SW 1271 (cell line): ENCODE measurements around the gene FLT4.
"Not testable (repeated sequence)": the region's sequence is repeated elsewhere in the genome, so short reads cannot be mapped to it uniquely, and the experiment has no call there.

Experiments
- DNase-seq, 2 experiments: peaks; one replicate each; lab custom pipeline; 2025; lab: John Stamatoyannopoulos, UW

The FLT4 gene

GRCh38 chr5:180649297-180650039 is at the start of gene FLT4:
FLT4 (minus strand) TSS chr5:180649600; CDS start chr5:180649545, 55 bp downstream.
- no peak for DNase-seq

- no peak for DNase-seq
Measured at GRCh38 chr5:180699042-180699441, 49.6 kb upstream of the FLT4 start.

GRCh38 chr5:180696116-180696515 is 46.7 kb upstream of the FLT4 start:
- DNase-seq = no peak

GRCh38 chr5:180692429-180692828 is 43.0 kb upstream of the FLT4 start:
- no peak for DNase-seq

- DNase-seq = no peak
Measured at GRCh38 chr5:180691046-180691445, 41.6 kb upstream of the FLT4 start.

GRCh38 chr5:180690562-180690961 is 41.2 kb upstream of the FLT4 start:
- no peak for DNase-seq

- DNase-seq = no peak
Measured at GRCh38 chr5:180689775-180690174, 40.4 kb upstream of the FLT4 start.

- DNase-seq = no peak
Measured at GRCh38 chr5:180689071-180689694, 39.8 kb upstream of the FLT4 start.

GRCh38 chr5:180688330-180689070 is 39.1 kb upstream of the FLT4 start:
- no peak for DNase-seq

- DNase-seq = not testable (repeated sequence)
Measured at GRCh38 chr5:180686799-180687198, 37.4 kb upstream of the FLT4 start.

- DNase-seq = no peak
Measured at GRCh38 chr5:180684623-180685161, 35.3 kb upstream of the FLT4 start.

GRCh38 chr5:180683220-180683922 is 34.0 kb upstream of the FLT4 start:
- no peak for DNase-seq

GRCh38 chr5:180682560-180682959 is 33.2 kb upstream of the FLT4 start:
- no peak for DNase-seq

- DNase-seq = not testable (repeated sequence)
Measured at GRCh38 chr5:180682008-180682407, 32.6 kb upstream of the FLT4 start.

GRCh38 chr5:180678319-180678718 is 28.9 kb upstream of the FLT4 start:
- DNase-seq = not testable (repeated sequence)

GRCh38 chr5:180675036-180675635 is 25.7 kb upstream of the FLT4 start:
- DNase-seq = no peak

GRCh38 chr5:180674090-180674475 is 24.7 kb upstream of the FLT4 start:
- DNase-seq = not testable (repeated sequence)

- no peak for DNase-seq
Measured at GRCh38 chr5:180673371-180674089, 24.1 kb upstream of the FLT4 start.

- not testable (repeated sequence) for DNase-seq
Measured at GRCh38 chr5:180671958-180672524, 22.6 kb upstream of the FLT4 start.

- peak in 1 of 2 experiments; percentile 62 for DNase-seq
Measured at GRCh38 chr5:180670586-180671359, 21.4 kb upstream of the FLT4 start.
